Subcutaneous preadipocyte (primary cell): ENCODE results near the gene SLC16A13. TPM values are rescaled to one million over a fixed set of nuclear protein-coding genes. Genes with fewer than 3 reads are reported as not detected.

Experiments
- small RNA-seq: library from RNA; depleted of rRNA; stranded (forward); fragments of <200 nt; gene quantifications from one replicate; pipeline ENCODE3, GENCODE V24; 2012
- total RNA-seq: library from RNA; depleted of rRNA; stranded (reverse); fragments of >200 nt; gene quantifications from 2 replicates; pipeline ENCODE4 v1.2.3, GENCODE V29; 2012

Gene SLC16A13
- total RNA-seq = 0.37 and 0.39 TPM in 2 replicates

DNA sequence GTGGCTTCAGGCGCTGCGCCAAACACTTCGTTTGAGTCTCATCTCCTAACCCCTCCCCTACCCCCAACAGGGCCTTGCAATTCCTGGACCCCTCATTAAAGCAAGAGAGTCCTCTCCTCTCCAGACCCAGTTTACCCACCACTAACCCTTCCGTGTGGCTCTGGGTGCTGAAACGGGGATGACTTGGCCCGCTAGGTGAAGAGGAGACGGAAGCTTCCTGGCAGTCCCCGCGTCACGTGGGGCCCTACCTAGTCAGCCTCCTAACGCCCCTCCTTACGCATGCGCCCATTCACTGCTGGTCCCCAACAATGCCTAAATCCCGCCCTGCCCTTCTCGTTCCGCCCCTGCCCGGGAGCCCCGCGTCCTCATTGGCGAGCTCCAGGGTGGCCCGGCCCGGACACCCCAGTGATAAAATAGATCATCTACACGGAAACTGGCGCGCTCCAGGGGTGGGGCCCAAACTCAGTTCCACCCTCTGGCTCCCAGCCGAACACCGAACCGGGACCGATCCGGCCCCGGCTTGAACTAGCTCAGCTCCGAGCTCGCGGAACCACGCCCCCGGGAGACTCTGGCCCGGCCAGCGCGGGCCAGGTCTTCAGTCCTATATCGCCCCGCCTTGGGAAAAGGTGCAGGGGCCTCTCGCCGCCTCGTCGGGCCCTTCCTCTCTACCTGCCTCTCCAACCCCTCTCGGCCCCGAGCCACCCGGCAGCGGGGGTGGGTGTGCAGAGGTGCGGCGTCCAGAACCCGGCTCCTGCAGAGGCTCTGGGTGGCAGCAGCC lies at the start of gene SLC16A13:
Gene SLC16A13 (plus strand): TSS at position 425 of the 778 bp plus-strand sequence. CDS start 368 bp downstream, outside the sequence.

DNA sequence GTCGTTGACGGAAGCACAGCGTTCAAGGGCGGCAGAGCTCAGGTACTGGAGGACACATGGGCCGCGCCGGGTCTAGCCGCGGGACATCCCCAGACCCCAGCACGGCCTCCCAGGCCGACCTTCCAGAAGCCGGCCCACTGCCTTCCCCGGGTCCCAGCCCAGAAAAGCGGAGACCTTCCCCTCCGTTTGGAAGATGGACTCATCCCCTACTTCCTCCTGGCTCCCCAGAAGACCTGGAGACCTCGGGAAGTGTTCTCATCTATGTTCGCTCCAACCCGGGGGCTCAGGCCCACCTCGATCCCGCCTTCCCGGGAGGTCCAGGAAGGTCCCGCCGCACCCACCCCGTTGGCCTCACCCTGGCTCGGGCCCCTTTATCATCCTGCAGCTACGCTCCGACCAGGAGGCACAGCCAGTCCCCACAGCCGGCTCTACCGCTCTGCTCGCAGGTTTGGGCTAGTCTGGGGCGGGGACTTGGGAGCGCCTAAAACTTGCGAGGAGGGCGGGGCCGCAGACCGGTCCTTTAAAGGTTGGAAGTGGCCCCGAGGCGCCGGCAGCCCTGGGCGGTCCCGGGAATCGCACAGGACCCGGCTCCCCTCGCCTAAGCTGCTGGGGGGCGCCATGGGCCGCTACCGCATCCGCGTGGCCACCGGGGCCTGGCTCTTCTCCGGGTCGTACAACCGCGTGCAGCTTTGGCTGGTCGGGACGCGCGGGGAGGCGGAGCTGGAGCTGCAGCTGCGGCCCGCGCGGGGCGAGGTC lies 40.1 kb upstream of the SLC16A13 start, which contains the start of gene ALOX12:
Gene ALOX12 (plus strand): TSS at position 550 of the 756 bp plus-strand sequence. CDS start 69 bp downstream, at position 619.

GRCh38 chr17:7022781-7023571 lies 12.8 kb upstream of the SLC16A13 start, which contains the start of gene BCL6B:
Gene BCL6B, plus strand, starts transcription at chr17:7023050. Its CDS starts 622 bp downstream, at chr17:7023672.

DNA sequence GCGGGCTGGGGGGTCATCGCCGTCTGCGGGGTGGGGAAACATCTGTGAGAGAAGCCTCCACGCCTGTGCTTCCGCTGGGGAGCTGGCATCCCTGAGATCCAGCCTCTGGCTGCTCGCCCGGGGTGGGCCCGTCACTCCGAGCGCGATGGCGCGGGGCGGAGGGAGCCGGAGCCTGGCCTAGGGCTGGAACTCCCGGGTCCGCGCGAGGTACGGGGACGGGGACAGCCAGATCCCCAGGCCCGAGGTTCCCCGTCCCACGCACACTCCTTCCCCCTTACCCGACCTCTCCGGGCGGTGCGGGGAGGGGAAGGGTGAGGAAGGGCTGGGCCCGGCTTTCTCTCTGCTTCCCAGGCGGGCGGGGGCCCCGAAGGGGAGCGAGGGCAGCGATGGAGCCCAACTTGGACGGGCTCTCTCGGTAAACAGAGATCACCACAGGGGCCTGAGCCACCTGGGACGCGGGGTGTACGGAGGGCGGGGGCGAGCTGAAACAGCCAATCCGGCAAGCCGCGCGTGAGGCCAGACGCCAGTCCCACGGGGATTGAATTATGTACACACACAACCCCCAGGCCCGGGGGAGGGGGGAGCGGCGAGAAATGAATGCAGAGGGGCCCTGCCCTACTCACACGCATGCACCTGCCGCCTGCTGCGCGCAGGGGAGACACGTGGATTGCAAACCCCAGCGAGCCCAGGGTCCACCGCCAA lies 7.8 kb downstream of the SLC16A13 start, which contains the start of gene SLC16A11:
Gene SLC16A11 (minus strand): TSS at position 596 of the 702 bp plus-strand sequence. CDS start 579 bp downstream, at position 17.

GRCh38 chr17:7079581-7080455 lies 44.0 kb downstream of the SLC16A13 start, which contains the start of gene CLEC10A:
Gene CLEC10A, minus strand, starts transcription at chr17:7080251. Its CDS starts 1,439 bp downstream, at chr17:7078812.

Small RNA genes within 50 kb of the gene (small RNA-seq; reads per million reads assigned to genes)
- gene AC120057.1 = not detected

Other genes with a start within 250 kb of the SLC16A13 start
- gene TEKT1, start 204.3 kb upstream of the SLC16A13 start, total RNA-seq = not detected in 2 replicates
- not detected in 2 replicates for gene ALOX12, start 40.0 kb upstream of the SLC16A13 start, total RNA-seq
- gene RNASEK, start 23.4 kb upstream of the SLC16A13 start, total RNA-seq = 31.2 and 47.1 TPM in 2 replicates
- gene BCL6B, start 13.0 kb upstream of the SLC16A13 start, total RNA-seq = under 0.01 TPM in 2 replicates
- gene SLC16A11, start 8.1 kb downstream of the SLC16A13 start, total RNA-seq = 0.20 TPM in 1 of 2 replicates, not detected in the other
- not detected in 2 replicates for gene CLEC10A, start 44.2 kb downstream of the SLC16A13 start, total RNA-seq
- not detected in 2 replicates for gene ASGR2, start 78.8 kb downstream of the SLC16A13 start, total RNA-seq
- gene ASGR1, start 143.4 kb downstream of the SLC16A13 start, total RNA-seq = under 0.01 and 0.39 TPM in 2 replicates
- gene DLG4, start 183.8 kb downstream of the SLC16A13 start, total RNA-seq = 7.3 and 11.9 TPM in 2 replicates
- gene ACADVL, start 183.9 kb downstream of the SLC16A13 start, total RNA-seq = 194 and 236 TPM in 2 replicates
- 63.9 and 93.2 TPM in 2 replicates for gene DVL2, start 198.5 kb downstream of the SLC16A13 start, total RNA-seq
- 36.6 and 37.1 TPM in 2 replicates for gene PHF23, start 203.4 kb downstream of the SLC16A13 start, total RNA-seq
- 110 and 194 TPM in 2 replicates for gene GABARAP, start 206.4 kb downstream of the SLC16A13 start, total RNA-seq
- 28.7 and 40.1 TPM in 2 replicates for gene CTDNEP1, start 215.7 kb downstream of the SLC16A13 start, total RNA-seq
- 28.9 and 31.2 TPM in 2 replicates for gene ELP5, start 216.2 kb downstream of the SLC16A13 start, total RNA-seq
- 0.98 and 2.9 TPM in 2 replicates for gene CLDN7, start 226.5 kb downstream of the SLC16A13 start, total RNA-seq
- gene SLC2A4, start 245.7 kb downstream of the SLC16A13 start, total RNA-seq = under 0.01 TPM in 1 of 2 replicates, not detected in the other